GM12878 (cell line): Measurements from ENCODE around the gene TFR2.

Source experiments
- CTCF ChIP-seq, 3 experiments: IDR thresholded peaks in 2 of 3; conservative IDR thresholded peaks in 1 of 3; 2 replicates each; pipeline ENCODE4 v1.5.1; 2011; ENCODE audit warnings: low read depth in 3 of 3, low read length in 3 of 3, mild to moderate bottlenecking in 3 of 3, control low read depth in 2 of 3, moderate library complexity in 2 of 3, inconsistent platforms in 1 of 3, mixed read lengths in 1 of 3; ENCODE audit not compliant: control insufficient read depth in 2 of 3, insufficient read depth in 1 of 3; ENCODE audit errors: extremely low read depth in 1 of 3
- EP300 ChIP-seq, 2 experiments: fragments of 150-350 bp in 1 of 2; IDR thresholded peaks; 2 replicates each; pipeline ENCODE4 v1.6.1; 2011 to 2012; ENCODE audit warnings: low read depth in 2 of 2, low read length in 2 of 2, borderline replicate concordance in 1 of 2, improper control_type of control experiment in 1 of 2, inconsistent platforms in 1 of 2; ENCODE audit not compliant: control insufficient read depth in 1 of 2
- JUNB ChIP-seq: IDR thresholded peaks from 2 replicates; pipeline ENCODE4 v1.6.1; 2016; ENCODE audit warnings: antibody characterized with exemption, mild to moderate bottlenecking
- NR2F1 ChIP-seq: fragments of 450-650 bp; conservative IDR thresholded peaks from 2 replicates; pipeline ENCODE4 v1.6.1; 2017; ENCODE audit warnings: mild to moderate bottlenecking
- NRF1 ChIP-seq: conservative IDR thresholded peaks from 2 replicates; pipeline ENCODE4 v1.6.1; 2011; ENCODE audit warnings: mild to moderate bottlenecking, low read depth, low read length, improper control_type of control experiment
- POLR2AphosphoS5 ChIP-seq: IDR thresholded peaks from 2 replicates; pipeline ENCODE4 v1.6.1; 2011; ENCODE audit warnings: mild to moderate bottlenecking, low read length, inconsistent platforms
- SPI1 ChIP-seq: IDR thresholded peaks from 2 replicates; pipeline ENCODE4 v1.6.1; 2011; ENCODE audit warnings: low read depth, mild to moderate bottlenecking, low read length, moderate library complexity, borderline replicate concordance; ENCODE audit not compliant: insufficient read depth
- TCF12 ChIP-seq: IDR thresholded peaks from 2 replicates; pipeline ENCODE4 v1.6.1; 2011; ENCODE audit warnings: low read depth, mild to moderate bottlenecking, low read length
- USF2 ChIP-seq: IDR thresholded peaks from 2 replicates; pipeline ENCODE4 v1.6.1; 2011; ENCODE audit warnings: low read depth, low read length, improper control_type of control experiment, borderline replicate concordance
- ZNF207 ChIP-seq: fragments of 450-650 bp; IDR thresholded peaks from 2 replicates; pipeline ENCODE4 v1.6.1; 2014; ENCODE audit warnings: antibody characterized with exemption, mild to moderate bottlenecking, borderline replicate concordance
- ZNF274 ChIP-seq: IDR thresholded peaks from one replicate; pipeline ENCODE4 v1.8.0; 2011; ENCODE audit not compliant: insufficient read length, insufficient read depth
- TF ChIP-seq, protein P1 (sequence below): fragments of 450-650 bp; formaldehyde crosslinking; IDR thresholded peaks from 2 replicates; pipeline ENCODE4 v1.5.0; 2022; ENCODE audit warnings: mild to moderate bottlenecking, missing genetic modification characterization

DNA sequence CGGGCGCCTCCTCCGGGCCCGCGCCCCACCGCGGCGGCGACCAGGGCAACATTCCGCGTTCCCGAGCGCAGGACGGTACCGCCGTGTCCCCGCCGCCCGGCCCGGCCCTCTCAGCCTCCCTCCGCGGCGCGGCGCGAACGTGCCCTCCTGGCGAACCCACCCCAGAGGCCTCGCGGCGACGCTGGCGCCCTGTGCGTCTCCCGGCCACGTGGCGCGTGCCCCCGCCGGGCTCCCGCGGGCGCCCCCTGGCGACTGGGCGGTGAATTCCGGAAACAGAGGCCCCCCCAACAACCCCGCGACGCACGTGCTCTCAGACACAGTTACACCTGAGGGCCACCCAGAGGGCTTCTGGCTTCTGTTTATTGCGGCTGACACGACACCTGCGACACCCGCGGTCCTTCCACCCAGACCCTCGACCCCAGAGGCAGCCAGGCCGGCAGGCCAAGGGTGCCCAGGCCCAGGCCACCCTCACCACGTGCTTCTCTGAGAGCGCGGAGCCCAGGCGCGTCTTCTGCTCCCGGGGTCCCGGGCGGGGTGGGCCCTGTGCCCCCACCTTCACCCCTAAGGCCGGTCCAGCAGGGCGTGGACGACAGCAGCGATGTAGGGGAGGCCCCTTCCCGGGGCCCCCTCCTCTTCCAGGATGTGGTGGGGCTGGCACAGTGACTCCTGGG lies 67.5 kb downstream of the TFR2 start, which contains the start of gene SAP25:
- TF ChIP-seq ZNF207: no peak
- no peak for TF ChIP-seq CTCF (IDR thresholded peaks at IDR 0.05 in 2 of 3, conservative IDR thresholded peaks at IDR 0.05 in 1 of 3; ENCODE audit: control insufficient read depth in 2 of 3, extremely low read depth in 1 of 3, insufficient read depth in 1 of 3, low read depth in 3 of 3, low read length in 3 of 3)
- no peak for TF ChIP-seq EP300 (IDR thresholded peaks at IDR 0.05; ENCODE audit: borderline replicate concordance in 1 of 2, control insufficient read depth in 1 of 2, low read depth in 2 of 2, low read length in 2 of 2)
- TF ChIP-seq ZNF274: no peak
- TF ChIP-seq, protein P1, sequence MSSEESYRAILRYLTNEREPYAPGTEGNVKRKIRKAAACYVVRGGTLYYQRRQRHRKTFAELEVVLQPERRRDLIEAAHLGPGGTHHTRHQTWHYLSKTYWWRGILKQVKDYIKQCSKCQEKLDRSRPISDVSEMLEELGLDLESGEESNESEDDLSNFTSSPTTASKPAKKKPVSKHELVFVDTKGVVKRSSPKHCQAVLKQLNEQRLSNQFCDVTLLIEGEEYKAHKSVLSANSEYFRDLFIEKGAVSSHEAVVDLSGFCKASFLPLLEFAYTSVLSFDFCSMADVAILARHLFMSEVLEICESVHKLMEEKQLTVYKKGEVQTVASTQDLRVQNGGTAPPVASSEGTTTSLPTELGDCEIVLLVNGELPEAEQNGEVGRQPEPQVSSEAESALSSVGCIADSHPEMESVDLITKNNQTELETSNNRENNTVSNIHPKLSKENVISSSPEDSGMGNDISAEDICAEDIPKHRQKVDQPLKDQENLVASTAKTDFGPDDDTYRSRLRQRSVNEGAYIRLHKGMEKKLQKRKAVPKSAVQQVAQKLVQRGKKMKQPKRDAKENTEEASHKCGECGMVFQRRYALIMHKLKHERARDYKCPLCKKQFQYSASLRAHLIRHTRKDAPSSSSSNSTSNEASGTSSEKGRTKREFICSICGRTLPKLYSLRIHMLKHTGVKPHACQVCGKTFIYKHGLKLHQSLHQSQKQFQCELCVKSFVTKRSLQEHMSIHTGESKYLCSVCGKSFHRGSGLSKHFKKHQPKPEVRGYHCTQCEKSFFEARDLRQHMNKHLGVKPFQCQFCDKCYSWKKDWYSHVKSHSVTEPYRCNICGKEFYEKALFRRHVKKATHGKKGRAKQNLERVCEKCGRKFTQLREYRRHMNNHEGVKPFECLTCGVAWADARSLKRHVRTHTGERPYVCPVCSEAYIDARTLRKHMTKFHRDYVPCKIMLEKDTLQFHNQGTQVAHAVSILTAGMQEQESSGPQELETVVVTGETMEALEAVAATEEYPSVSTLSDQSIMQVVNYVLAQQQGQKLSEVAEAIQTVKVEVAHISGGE: no peak
- no peak for TF ChIP-seq TCF12
- no peak for TF ChIP-seq NR2F1
- TF ChIP-seq SPI1: no peak
- TF ChIP-seq JUNB: no peak
- no peak for TF ChIP-seq POLR2AphosphoS5
- TF ChIP-seq USF2: no peak
- TF ChIP-seq NRF1: no peak
